HG02588 (cell line): ENCODE results near the gene HSD17B1.
"Not testable (repeated sequence)": the region's sequence is repeated elsewhere in the genome, so short reads cannot be mapped to it uniquely, and the experiment has no call there.

Experiments
- ATAC-seq: cut with Tn5 transposase; IDR thresholded peaks from one replicate; pipeline ENCODE4 v1.9.1; 2021; ENCODE audit warnings: mild to moderate bottlenecking, moderate library complexity; ENCODE audit not compliant: unreplicated experiment

HSD17B1 gene

DNA sequence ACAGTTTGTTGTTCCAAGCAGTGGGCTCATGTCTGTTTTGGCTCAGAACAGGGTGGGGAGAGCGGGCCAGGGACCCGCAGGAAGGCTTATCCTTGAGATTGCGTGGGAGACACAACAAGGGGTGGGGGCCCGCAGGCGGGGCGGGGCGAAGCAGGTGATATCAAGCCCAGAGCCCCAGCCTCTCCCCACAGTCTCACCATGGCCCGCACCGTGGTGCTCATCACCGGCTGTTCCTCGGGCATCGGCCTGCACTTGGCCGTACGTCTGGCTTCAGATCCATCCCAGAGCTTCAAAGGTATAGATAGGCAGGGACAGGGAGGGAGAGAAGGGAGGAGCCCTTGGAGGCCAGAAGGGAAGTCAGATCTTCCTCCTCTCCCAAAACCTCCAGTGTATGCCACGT is at the start of gene HSD17B1:
Gene HSD17B1 (plus strand): TSS at position 188 of the 400 bp plus-strand sequence. CDS start 11 bp downstream, at position 199.
- not testable (repeated sequence) for ATAC-seq

GRCh38 chr17:42502926-42503325 is 49.8 kb upstream of the HSD17B1 start:
- ATAC-seq: no peak

DNA sequence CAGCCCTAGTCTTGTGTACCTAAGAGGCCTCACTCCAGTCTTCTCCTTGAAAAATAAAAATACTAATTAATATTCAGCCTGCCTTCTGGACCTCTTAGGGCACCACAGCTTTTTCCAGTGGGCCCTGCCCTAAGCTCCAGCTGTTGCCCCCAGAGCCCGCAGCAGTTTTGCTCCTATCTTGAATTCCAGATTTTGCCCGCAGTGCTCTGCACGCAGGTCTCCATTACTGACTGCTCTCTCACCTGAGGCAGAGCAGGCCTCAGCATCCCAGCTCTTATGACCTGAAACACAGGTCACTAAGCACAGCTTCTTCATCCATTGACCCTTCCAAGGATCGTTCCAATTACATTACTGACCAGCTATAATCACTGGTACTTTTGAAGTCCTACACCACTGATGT is 45.1 kb upstream of the HSD17B1 start:
- ATAC-seq: no peak

- no peak for ATAC-seq
Observed at GRCh38 chr17:42508426-42509165, 44.1 kb upstream of the HSD17B1 start.

DNA sequence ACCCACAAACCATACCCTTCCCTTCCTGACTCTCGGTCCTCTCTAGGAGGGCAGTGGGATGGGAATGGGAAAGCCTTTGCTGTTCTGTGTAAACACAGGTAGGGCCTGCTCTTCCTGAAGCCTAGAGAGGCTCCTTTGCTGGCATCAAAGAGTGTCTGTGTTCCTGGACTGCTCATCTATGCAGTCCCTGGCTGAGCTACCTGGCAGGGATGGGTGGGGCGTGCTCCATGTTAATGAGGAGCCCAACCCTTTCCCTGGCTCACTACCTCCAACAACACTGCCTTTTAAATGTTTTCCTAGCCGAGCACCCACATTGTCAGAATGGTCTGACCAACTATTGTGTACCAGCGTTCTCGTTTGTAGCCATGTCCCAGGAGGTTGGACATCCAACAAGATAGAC is 43.3 kb upstream of the HSD17B1 start:
- ATAC-seq: no peak

DNA sequence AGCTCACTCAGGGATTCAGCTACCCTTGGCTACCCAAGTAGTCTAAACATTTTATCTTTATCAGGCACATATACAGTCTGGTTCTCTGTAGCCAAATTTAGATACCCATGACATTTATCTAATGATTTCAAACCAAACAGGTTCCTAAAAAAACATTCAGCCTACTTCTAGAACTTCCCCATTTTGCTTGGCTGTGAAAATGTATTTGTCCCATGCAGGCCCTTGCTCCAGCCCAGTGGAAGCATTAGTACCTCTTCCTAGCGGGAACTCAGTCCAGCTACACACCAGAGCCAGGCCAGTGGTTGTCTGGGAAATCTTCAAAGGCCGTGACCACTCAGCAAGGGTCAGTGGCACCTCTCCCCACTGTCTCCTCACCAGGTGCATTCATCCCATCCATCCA is 42.9 kb upstream of the HSD17B1 start:
- no peak for ATAC-seq

- ATAC-seq: no peak
Observed at GRCh38 chr17:42512246-42512645, 40.5 kb upstream of the HSD17B1 start.

GRCh38 chr17:42512733-42513251 is 39.9 kb upstream of the HSD17B1 start:
- ATAC-seq: no peak

DNA sequence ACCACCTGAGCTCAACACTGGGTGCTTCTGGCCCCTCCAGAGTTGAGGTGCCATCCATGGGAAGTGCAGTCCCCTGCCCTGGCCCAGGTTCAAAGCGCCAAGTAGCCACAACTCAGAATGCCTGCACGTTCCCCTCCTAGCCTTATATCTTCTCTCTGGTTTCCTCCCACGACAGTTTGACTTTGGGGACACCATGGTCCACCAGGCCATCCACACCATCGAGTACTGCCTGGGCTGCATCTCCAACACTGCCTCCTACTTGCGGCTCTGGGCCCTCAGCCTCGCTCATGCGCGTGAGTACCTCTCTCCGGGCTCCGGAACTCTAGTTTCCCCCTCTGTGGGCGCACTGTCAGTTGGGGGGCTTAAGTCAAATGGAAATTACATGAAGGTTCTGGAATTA is 39.0 kb upstream of the HSD17B1 start:
- ATAC-seq: no peak

DNA sequence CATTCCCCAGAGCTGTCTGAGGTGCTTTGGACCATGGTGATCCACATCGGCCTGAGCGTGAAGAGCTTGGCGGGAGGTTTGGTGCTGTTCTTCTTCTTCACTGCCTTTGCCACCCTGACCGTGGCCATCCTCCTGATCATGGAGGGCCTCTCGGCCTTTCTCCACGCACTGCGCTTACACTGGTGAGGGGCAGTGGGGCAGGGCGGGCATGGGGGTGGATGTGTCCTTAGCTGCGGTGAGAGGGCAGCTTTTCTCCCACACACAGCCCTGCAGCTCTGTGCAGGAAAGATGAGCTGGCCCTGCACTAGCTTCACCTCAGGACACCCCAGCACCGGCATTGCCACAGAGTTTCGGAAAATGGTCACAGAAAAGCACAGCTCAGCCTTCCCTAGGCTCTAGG is 38.4 kb upstream of the HSD17B1 start:
- no peak for ATAC-seq

GRCh38 chr17:42514867-42515266 is 37.9 kb upstream of the HSD17B1 start:
- no peak for ATAC-seq

DNA sequence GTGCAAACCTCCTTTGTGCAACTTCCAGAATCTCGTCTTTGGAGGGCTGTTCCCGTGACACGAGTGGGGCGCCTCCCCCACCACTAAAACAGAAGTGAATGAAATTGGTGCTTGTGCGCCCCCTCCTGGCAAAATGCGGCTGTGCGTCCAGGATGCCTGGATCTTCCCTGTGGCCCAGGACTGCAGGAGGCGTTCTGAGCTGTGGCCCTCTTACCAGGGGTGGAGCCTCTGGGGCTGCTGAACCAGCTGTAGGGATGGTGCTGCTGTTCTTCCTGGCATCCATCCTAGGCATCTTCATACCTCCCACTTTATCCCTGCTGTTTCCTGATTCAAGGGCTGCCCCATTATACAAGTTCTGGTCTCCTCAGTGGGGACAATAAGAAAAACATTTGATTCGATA is 35.2 kb upstream of the HSD17B1 start:
- ATAC-seq: no peak

- ATAC-seq: no peak
Observed at GRCh38 chr17:42518046-42518754, 34.5 kb upstream of the HSD17B1 start.

- no peak for ATAC-seq
Observed at GRCh38 chr17:42518755-42519545, 33.8 kb upstream of the HSD17B1 start.

DNA sequence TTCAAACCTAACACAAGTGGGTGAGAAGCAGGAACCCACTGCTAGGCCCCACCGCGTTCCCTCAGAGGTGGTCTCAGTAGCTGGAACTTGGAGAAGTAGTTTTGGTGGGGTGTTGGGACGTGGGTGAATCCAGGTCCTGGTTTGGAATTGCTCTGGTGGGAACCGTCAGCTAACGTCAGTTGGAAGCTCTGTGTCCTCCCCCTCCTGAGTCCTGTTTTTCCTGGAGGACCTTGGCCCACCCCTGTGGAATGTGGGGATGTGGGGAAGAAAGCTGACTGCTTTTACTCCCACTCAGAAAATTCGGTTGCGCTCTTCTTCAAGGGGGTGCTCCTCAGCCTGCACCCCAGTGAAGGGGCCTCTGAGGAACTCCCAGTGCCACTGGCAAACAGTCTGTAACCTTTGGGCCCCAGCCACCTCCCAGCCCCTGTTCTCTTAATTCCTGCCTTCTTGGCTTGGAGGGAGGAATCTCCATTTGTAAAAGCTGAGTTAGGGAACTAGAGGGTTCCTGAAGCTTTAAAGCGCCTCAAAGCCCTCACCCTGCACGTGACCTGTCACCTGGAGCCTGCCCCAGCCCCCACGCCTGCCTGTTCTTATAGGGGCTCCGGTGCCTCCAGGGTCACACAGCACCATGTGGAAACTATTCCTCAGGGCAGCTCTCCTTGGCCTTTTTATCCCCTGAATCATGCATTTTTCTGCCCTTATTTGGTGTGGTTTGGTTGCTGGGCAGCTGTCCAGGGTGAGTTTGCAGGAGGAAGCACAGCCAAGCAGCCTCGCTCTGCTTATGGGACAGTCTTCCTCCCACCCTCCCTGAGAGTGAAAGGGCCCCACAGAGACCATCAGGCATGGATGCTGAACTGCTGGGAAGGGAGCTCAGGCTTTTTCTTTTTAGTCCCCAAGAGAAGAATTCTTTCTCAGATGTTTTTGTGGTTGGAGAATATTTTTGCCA is 32.9 kb upstream of the HSD17B1 start:
- no peak for ATAC-seq

DNA sequence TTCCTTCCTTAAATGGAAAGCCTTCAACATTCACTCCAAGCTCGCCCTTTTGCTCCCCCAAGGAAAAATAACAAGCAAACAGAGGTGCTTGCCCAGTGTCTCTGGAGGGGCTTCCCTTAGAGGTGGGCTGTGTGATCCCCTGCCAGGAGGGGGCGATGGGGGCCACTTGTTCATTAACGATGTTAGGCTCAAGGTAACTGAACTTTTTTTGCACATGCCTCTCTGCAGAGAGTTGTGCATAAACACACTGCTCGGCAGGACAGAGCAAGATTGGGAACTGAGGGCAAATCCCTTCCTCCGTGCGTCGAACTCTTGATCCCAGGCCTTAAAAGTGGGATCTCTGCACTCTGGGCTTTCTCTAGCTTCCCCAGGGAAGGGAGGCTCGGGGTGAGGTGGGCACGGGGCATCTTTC is 32.2 kb upstream of the HSD17B1 start:
- no peak for ATAC-seq

- no peak for ATAC-seq
Observed at GRCh38 chr17:42521036-42521435, 31.7 kb upstream of the HSD17B1 start.

GRCh38 chr17:42521666-42522262 is 31.0 kb upstream of the HSD17B1 start:
- no peak for ATAC-seq

DNA sequence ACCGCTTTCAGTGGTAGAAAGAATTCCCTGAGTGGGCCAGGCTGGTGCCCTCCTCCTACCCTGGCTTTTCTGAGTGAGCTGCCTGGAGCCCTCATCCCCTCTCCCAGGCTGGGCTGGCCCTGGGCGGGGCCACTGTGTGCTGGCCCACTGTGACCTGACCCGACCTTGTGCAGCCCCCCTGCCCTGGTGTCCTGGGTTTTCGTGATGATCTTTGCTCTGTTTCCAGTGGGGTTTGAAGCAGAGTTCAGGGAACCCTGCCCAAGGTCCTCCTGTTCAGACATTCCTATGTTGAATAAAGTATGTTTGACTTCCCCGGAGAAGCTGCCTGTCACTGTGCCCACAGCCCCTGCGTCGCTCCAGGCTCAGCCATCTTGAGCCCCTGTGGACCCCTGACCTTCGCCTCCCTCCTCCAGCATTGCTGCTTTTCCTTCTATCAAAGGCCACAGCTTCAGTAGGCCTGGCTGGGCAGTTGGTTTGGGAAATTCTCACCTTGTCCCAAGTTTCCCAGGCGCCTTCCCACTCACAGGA is 30.4 kb upstream of the HSD17B1 start:
- no peak for ATAC-seq
